PC-9 (cell line): ENCODE measurements around the gene SETBP1. TPM values are rescaled to one million over a fixed set of nuclear protein-coding genes. Genes with fewer than 3 reads are reported as not detected.
A peak's percentile ranks its signal among the peaks of the same experiment; 100 is the strongest.

Source experiments
- BruUV-seq: library from RNA; stranded (reverse); fragments of 400-500 nt; replicated peaks from 2 replicates; lab custom pipeline; 2021; lab: Mats Ljungman, UMichigan
- CTCF ChIA-PET: fragments of 300-600 bp; sonication (Branson Sonifier 250); formaldehyde crosslinking; loops from one replicate; lab custom pipeline; 2022; ENCODE audit warnings: antibody characterized with exemption; lab: Charles Lee
- POLR2A ChIA-PET: fragments of 300-600 bp; sonication (Branson Sonifier 250); formaldehyde crosslinking; loops from one replicate; lab custom pipeline; 2022; ENCODE audit warnings: antibody characterized with exemption; ENCODE audit not compliant: unreplicated experiment; lab: Charles Lee
- DNase-seq, 2 experiments: peaks; one replicate each; pipeline versions ENCODE4 v3.0.0 to v3.0.0-alpha.2; 2015 to 2022; ENCODE audit warnings: mixed read lengths in 1 of 2
- H2AFZ ChIP-seq: fragments of 200-600 bp; sonication (generic); 2 replicates; pipeline ENCODE4 v1.8.1; 2017; ENCODE audit warnings: antibody characterized with exemption
- H3F3A ChIP-seq: fragments of 200-600 bp; sonication (generic); 2 replicates; pipeline ENCODE4 v1.8.1; 2017; ENCODE audit warnings: antibody characterized with exemption, mild to moderate bottlenecking, low read depth; ENCODE audit not compliant: insufficient read depth
- H3K27ac ChIP-seq: fragments of 200-600 bp; sonication (generic); 2 replicates; pipeline ENCODE4 v1.6.1; 2016; ENCODE audit warnings: mixed run types
- H3K27me3 ChIP-seq: fragments of 200-600 bp; sonication (generic); 2 replicates; pipeline ENCODE4 v1.6.1; 2016; ENCODE audit warnings: low read depth, mixed run types; ENCODE audit not compliant: insufficient read depth
- H3K36me3 ChIP-seq: fragments of 200-600 bp; sonication (generic); 2 replicates; pipeline ENCODE4 v1.6.1; 2016; ENCODE audit warnings: low read depth, mixed run types
- H3K4me1 ChIP-seq: fragments of 200-600 bp; sonication (generic); replicated peaks from 2 replicates; pipeline ENCODE4 v1.6.1; 2016; ENCODE audit warnings: mixed run types; ENCODE audit not compliant: insufficient read depth
- H3K4me2 ChIP-seq: fragments of 200-600 bp; sonication (generic); 2 replicates; pipeline ENCODE4 v1.6.1; 2017; ENCODE audit warnings: mixed run types
- H3K4me3 ChIP-seq: fragments of 200-600 bp; sonication (generic); 2 replicates; pipeline ENCODE4 v1.6.1; 2016; ENCODE audit warnings: mixed run types
- H3K79me2 ChIP-seq: fragments of 200-600 bp; sonication (generic); 2 replicates; pipeline ENCODE4 v1.6.1; 2017; ENCODE audit warnings: low read depth, mixed run types
- H3K9me2 ChIP-seq: fragments of 200-600 bp; sonication (generic); 2 replicates; pipeline ENCODE4 v1.8.1; 2017; ENCODE audit warnings: mild to moderate bottlenecking; ENCODE audit not compliant: insufficient read depth
- H3K9me3 ChIP-seq: fragments of 200-600 bp; sonication (generic); 2 replicates; pipeline ENCODE4 v1.8.1; 2016; ENCODE audit warnings: low read depth; ENCODE audit not compliant: insufficient read depth
- H4K20me1 ChIP-seq: fragments of 200-600 bp; sonication (generic); 2 replicates; pipeline ENCODE4 v1.8.1; 2017; ENCODE audit not compliant: insufficient read depth
- EZH2 ChIP-seq: fragments of 200-600 bp; sonication (generic); IDR thresholded peaks from 2 replicates; pipeline ENCODE4 v1.8.0; 2017; ENCODE audit warnings: antibody characterized with exemption, low read depth
- intact Hi-C: fragments of 100-400 bp; cut with micrococcal nuclease; formaldehyde crosslinking; loops from one replicate; pipeline ENCODE4 v1.10.0; 2022; ENCODE audit not compliant: unreplicated experiment
- total RNA-seq: library from RNA; stranded (reverse); gene quantifications from 2 replicates; pipeline ENCODE4 v1.2.3, GENCODE V29; 2021
- TF ChIP-seq, protein P1 (sequence below): fragments of 200-600 bp; sonication (generic); conservative IDR thresholded peaks from 2 replicates; pipeline ENCODE4 v1.6.1; 2017; ENCODE audit warnings: mixed run types, antibody characterized with exemption, mild to moderate bottlenecking, moderate library complexity

SETBP1 gene
- total RNA-seq, 1 experiment from 2014 or later, result 9.0 TPM

DNA sequence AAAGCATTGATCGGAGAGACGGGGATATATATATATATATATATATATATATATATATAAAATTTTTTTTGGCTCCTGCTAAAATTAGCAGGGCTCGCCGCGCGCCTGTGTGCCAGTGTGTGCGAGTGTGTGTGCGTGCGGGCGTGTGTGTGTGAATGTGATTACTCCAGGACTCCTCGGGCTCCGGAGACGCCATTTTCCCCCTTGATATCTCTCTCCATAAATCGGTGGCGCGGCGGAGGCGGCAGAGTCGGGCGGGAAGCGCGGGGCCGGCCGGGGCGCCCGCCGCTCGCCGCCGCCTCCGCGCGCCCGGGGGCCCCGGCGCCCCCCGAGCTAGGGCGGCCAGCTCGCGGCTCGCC lies 795 bp upstream of the SETBP1 start:
- DNase-seq, result no peak
- no TSS peak for BruUV-seq
- intact Hi-C loops, result loop anchor here (1.0 to 10.0 kb wide), 6 partner anchors 43 to 545 kb away; no protein-coding TSS in a partner anchor
- no peak for TF ChIP-seq EZH2
- TF ChIP-seq, protein P1, sequence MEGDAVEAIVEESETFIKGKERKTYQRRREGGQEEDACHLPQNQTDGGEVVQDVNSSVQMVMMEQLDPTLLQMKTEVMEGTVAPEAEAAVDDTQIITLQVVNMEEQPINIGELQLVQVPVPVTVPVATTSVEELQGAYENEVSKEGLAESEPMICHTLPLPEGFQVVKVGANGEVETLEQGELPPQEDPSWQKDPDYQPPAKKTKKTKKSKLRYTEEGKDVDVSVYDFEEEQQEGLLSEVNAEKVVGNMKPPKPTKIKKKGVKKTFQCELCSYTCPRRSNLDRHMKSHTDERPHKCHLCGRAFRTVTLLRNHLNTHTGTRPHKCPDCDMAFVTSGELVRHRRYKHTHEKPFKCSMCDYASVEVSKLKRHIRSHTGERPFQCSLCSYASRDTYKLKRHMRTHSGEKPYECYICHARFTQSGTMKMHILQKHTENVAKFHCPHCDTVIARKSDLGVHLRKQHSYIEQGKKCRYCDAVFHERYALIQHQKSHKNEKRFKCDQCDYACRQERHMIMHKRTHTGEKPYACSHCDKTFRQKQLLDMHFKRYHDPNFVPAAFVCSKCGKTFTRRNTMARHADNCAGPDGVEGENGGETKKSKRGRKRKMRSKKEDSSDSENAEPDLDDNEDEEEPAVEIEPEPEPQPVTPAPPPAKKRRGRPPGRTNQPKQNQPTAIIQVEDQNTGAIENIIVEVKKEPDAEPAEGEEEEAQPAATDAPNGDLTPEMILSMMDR, result no peak
- Histone ChIP-seq H3K4me3 (peak overlapping the region; percentile 91; the same call in 1 of the 2 replicates), H3K9me2 (no peaks in the 10 kb centered on the region), H3K27ac (no peak overlapping the region), H3F3A (no peaks in the 10 kb centered on the region), H3K4me1 (peaks cover 11% of the 10 kb centered on the region), H3K27me3 (no peaks in the 10 kb centered on the region), H2AFZ (no peak overlapping the region), H3K36me3 (no peaks in the 10 kb centered on the region), H3K9me3 (no peaks in the 10 kb centered on the region), H3K4me2 (peak overlapping the region; percentile 72; the same call in 1 of the 2 replicates), H3K79me2 (no peaks in the 10 kb centered on the region), H4K20me1 (no peaks in the 10 kb centered on the region)
- ChIA-PET CTCF (no interaction called here), POLR2A (no interaction called here)

DNA sequence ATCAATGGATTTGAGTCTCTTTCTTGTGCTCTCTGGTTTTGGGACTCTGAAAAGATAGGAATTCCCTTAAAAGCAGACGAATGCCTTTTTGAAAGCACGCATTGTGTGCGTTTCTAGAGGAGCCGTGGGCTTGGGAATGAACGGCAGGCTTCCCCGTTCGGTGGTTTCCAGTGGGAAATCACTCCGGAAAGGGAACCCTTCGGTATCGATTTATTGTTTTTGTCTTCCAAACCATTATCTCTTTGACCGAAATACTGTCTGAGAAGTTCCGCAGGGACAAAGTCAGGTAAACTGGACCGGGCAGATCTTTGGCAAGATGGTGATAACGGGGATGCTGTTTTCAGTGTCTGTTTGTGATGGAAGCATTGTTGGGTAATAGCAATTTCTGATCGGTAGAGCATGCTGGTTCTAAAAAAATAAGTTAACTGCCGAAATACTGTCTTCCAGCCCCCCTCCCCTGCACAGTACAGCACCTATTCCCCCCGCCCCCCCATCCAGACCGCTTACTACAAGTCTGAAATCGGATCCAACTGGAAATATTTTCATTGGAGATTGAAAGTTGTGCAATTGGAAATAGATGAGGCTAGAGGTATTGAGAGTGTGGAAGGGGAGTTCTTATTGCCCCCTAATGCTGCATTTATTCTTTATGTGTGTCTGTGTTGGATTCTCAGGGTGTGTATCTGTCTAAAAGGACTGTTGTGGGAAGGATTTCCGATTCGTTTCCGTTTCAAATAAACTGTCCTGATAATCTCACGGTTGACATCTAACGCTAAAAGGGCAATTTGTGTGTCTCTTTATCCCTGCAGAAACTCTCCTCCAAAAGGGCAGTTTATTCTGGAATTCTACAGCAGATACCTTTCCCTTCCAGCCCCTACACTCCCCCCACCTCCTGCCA lies 635 bp downstream of the SETBP1 start:
- no peak for DNase-seq
- POLR2A ChIA-PET, result interaction anchor here (0.6 kb wide), 2 partner anchors 698 to 962 kb away, joined by 3 read pairs; no protein-coding TSS in a partner anchor

GRCh38 chr18:44682201-44682870 lies 1.6 kb downstream of the SETBP1 start:
- H3K27me3 ChIP-seq, result no peaks in the 10 kb centered on the region
- no peak overlapping the region for H2AFZ ChIP-seq
- H3K9me2 ChIP-seq, result no peaks in the 10 kb centered on the region
- peaks cover 31% of the 10 kb centered on the region for H3K4me1 ChIP-seq
- ChIA-PET POLR2A (interaction anchor here (0.5 kb wide), 1 partner anchor 83 kb away, joined by 4 read pairs; no protein-coding TSS in a partner anchor), CTCF (no interaction called here)
- no TSS peak for BruUV-seq
- H3K4me2 ChIP-seq, result no peak overlapping the region
- intact Hi-C loops, result loop anchor here (5.0 to 10.0 kb wide), 2 partner anchors 50 to 332 kb away; no protein-coding TSS in a partner anchor
- H4K20me1 ChIP-seq, result no peaks in the 10 kb centered on the region
- TF ChIP-seq, protein P1, result no peak
- TF ChIP-seq EZH2, result no peak
- H3K27ac ChIP-seq, result no peak overlapping the region
- H3K9me3 ChIP-seq, result no peaks in the 10 kb centered on the region
- peaks cover 9% of the 10 kb centered on the region; the same call in 1 of the 2 replicates for H3F3A ChIP-seq
- no peaks in the 10 kb centered on the region for H3K36me3 ChIP-seq
- H3K4me3 ChIP-seq, result no peak overlapping the region
- no peak for DNase-seq
- no peaks in the 10 kb centered on the region for H3K79me2 ChIP-seq

More for the DNA sequence above, 635 bp downstream of the SETBP1 start:
- Histone ChIP-seq H3K9me3 (no peaks in the 10 kb centered on the region), H3K9me2 (no peaks in the 10 kb centered on the region), H3K79me2 (no peaks in the 10 kb centered on the region), H3K36me3 (no peaks in the 10 kb centered on the region), H3K4me2 (peak overlapping the region; percentile 72), H3K27ac (no peak overlapping the region), H3K4me1 (peaks cover 25% of the 10 kb centered on the region), H4K20me1 (no peaks in the 10 kb centered on the region), H2AFZ (no peak overlapping the region), H3K4me3 (peak overlapping the region; percentile 91; the same call in 1 of the 2 replicates), H3F3A (peaks cover 7% of the 10 kb centered on the region; the same call in 1 of the 2 replicates), H3K27me3 (no peaks in the 10 kb centered on the region)
- intact Hi-C loops, result loop anchor here (5.0 to 10.0 kb wide), 2 partner anchors 51 to 333 kb away; no protein-coding TSS in a partner anchor
- TSS peak; percentile 34 for BruUV-seq
- no peak for TF ChIP-seq EZH2
- TF ChIP-seq, protein P1, result no peak
- CTCF ChIA-PET, result no interaction called here
